Measurements from ENCODE around the gene SFXN2. TPM values are rescaled to one million over a fixed set of nuclear protein-coding genes. Genes with fewer than 3 reads are reported as not detected.
A peak's percentile ranks its signal among the peaks of the same experiment; 100 is the strongest.

Gene SFXN2
- polyA plus RNA-seq, 1 of the 3 experiments (the other 2 are of a cell fraction) = 10.2 TPM

GRCh38 chr10:102675666-102676533 is 38.5 kb upstream of the SFXN2 start:
- Histone ChIP-seq H3K79me2 (ENCODE audit: insufficient read depth) (no peaks in the 10 kb centered on the region), H4K20me1 (ENCODE audit: insufficient read depth) (no peaks in the 10 kb centered on the region), H3K4me3 (ENCODE audit: low read depth in 2 of 2, low read length in 1 of 2) (0 out of 4 replicates have a peak overlapping the region, but pooled peaks of 1 of the 2 experiments have one; percentile 23), H3K27ac (ENCODE audit: low read depth in 2 of 2, low read length in 1 of 2) (peak overlapping the region; percentile 67 to 85), H3K9me3 (no peaks in the 10 kb centered on the region), H3F3A (replicated peaks; ENCODE audit: insufficient read depth) (peaks cover 6% of the 10 kb centered on the region), H3K4me2 (peak overlapping the region; percentile 54), H3K4me1 (ENCODE audit: control insufficient read depth in 1 of 2, insufficient read depth in 2 of 2, low read depth in 1 of 2, low read length in 1 of 2) (peaks cover 30 to 61% of the 10 kb centered on the region in 2 experiments), H2AFZ (ENCODE audit: low read depth) (no peak overlapping the region), H3K36me3 (replicated peaks in 1 of 2; ENCODE audit: control insufficient read depth in 1 of 2, insufficient read depth in 2 of 2, low read length in 1 of 2) (no peaks in the 10 kb centered on the region), H3K9ac (peak overlapping the region; percentile 52; the same call in 1 of the 2 replicates), H3K9me2 (no peaks in the 10 kb centered on the region), H3K27me3 (ENCODE audit: insufficient read depth) (no peaks in the 10 kb centered on the region)
- TF ChIP-seq CHD2 (IDR thresholded peaks at IDR 0.05; ENCODE audit: low read length, partially characterized antibody) (peak; percentile 10), SIN3A (IDR thresholded peaks at IDR 0.05; ENCODE audit: borderline replicate concordance, low read depth, low read length) (peak; percentile 55; the same call in 1 of the 2 replicates), JUND (IDR thresholded peaks at IDR 0.05) (0 out of 2 replicates have a peak, but pooled peaks have one; percentile 12), EP300 (IDR thresholded peaks at IDR 0.05; ENCODE audit: borderline replicate concordance in 1 of 2, low read depth in 1 of 2, low read length in 1 of 2) (0 out of 4 replicates have a peak, but pooled peaks of 1 of the 2 experiments have one; percentile 31), ELF1 (IDR thresholded peaks at IDR 0.05) (no peak), TCF12 (IDR thresholded peaks at IDR 0.05) (peak; percentile 58), PBX3 (IDR thresholded peaks at IDR 0.05) (peak; percentile 57; the same call in 1 of the 2 replicates), GATA2 (CRISPR knock-in tag; IDR thresholded peaks at IDR 0.05) (no peak)
- ChIA-PET CTCF (interaction anchor here (0.6 to 12.9 kb wide), 9 partner anchors 10 to 212 kb away, joined by 3 to 123 read pairs (median 5); partner anchors contain the start of genes ARL3, SFXN2 and TRIM8), POLR2A (interaction anchor here (0.7 to 1.0 kb wide), 2 partner anchors 13 to 31 kb away, joined by 3 to 5 read pairs; partner anchors contain the start of gene TRIM8)
- no peak for DNase-seq
- 29% methylated on average over 16 of the region's 16 CpGs for WGBS (ENCODE audit: low lambda C conversion rate)

DNA sequence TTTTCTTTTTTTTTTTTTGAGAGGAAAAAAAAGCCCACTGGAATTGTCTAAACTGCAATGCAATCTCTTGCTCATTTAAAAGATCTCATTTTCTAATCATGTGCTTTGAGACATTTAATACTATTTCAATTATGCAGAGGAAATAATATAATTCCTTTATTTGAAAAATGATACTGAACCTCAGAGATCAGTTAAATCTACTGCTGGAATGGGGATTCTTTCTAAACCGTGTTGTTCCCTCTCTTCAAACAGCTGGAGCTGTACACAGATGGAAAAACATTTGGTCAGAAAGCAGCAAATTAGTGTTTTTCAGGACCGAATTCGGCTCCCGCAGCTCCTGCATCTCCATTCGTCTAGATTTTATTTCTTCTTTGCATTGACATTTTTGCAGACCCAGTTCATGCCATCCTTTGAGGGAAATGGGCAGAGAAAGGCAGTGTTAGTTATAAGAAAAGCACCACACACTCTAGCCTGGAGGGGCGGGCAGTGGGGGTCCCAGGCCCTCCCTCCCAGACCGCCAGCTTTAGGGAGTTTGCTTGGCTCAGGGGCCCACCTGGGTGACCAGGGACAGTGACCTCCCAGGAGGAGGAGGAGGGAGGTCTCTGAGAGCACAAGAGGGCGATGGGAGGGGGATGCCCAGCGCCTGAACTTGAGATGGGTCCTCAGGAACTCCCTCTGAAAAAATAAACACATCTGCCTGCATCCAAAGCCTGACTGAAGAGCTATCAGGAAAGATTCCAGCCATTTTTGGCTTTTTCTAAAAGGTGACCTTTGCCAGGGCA is 37.7 kb upstream of the SFXN2 start:
- no peak for DNase-seq
- Histone ChIP-seq H3K9me2 (no peaks in the 10 kb centered on the region), H3F3A (replicated peaks; ENCODE audit: insufficient read depth) (peaks cover 6% of the 10 kb centered on the region), H3K27ac (ENCODE audit: low read depth in 2 of 2, low read length in 1 of 2) (peak overlapping the region; percentile 67 to 85), H4K20me1 (ENCODE audit: insufficient read depth) (no peaks in the 10 kb centered on the region), H3K4me3 (ENCODE audit: low read depth in 2 of 2, low read length in 1 of 2) (0 out of 4 replicates have a peak overlapping the region, but pooled peaks of 1 of the 2 experiments have one; percentile 23), H3K79me2 (ENCODE audit: insufficient read depth) (no peaks in the 10 kb centered on the region), H3K27me3 (ENCODE audit: insufficient read depth) (no peaks in the 10 kb centered on the region), H2AFZ (ENCODE audit: low read depth) (no peak overlapping the region), H3K4me2 (peak overlapping the region; percentile 54), H3K9ac (peak overlapping the region; percentile 44; the same call in 1 of the 2 replicates), H3K36me3 (replicated peaks in 1 of 2; ENCODE audit: control insufficient read depth in 1 of 2, insufficient read depth in 2 of 2, low read length in 1 of 2) (peaks cover under 1 to 1% of the 10 kb centered on the region in 2 experiments), H3K9me3 (no peaks in the 10 kb centered on the region), H3K4me1 (ENCODE audit: control insufficient read depth in 1 of 2, insufficient read depth in 2 of 2, low read depth in 1 of 2, low read length in 1 of 2) (peaks cover 30 to 59% of the 10 kb centered on the region in 2 experiments)
- TF ChIP-seq FOXM1 (IDR thresholded peaks at IDR 0.05; ENCODE audit: low read depth) (no peak), POLR2AphosphoS5 (IDR thresholded peaks at IDR 0.05; ENCODE audit: low read depth, low read length) (no peak), TCF12 (IDR thresholded peaks at IDR 0.05) (no peak), CHD2 (IDR thresholded peaks at IDR 0.05; ENCODE audit: low read length, partially characterized antibody) (no peak), RFX5 (IDR thresholded peaks at IDR 0.05; ENCODE audit: low read length) (no peak), RAD21 (IDR thresholded peaks at IDR 0.05; ENCODE audit: low read length) (no peak), GABPA (IDR thresholded peaks at IDR 0.05; ENCODE audit: low read depth) (no peak), RXRA (IDR thresholded peaks at IDR 0.05; ENCODE audit: borderline replicate concordance, low read depth) (no peak), MXI1 (IDR thresholded peaks at IDR 0.05; ENCODE audit: low read depth, low read length) (no peak)
- ChIA-PET CTCF (interaction anchor here (0.6 to 12.9 kb wide), 13 partner anchors 7 to 225 kb away, joined by 3 to 123 read pairs (median 5); partner anchors contain the start of genes ARL3, SFXN2 and TRIM8), POLR2A (interaction anchor here (1.2 kb wide), 1 partner anchor 44 kb away, joined by 3 read pairs; no protein-coding TSS in a partner anchor)
- WGBS (ENCODE audit: low lambda C conversion rate) = 82% methylated on average over 9 of the region's 9 CpGs
